ENCODE data around the gene RAB18.
"Not testable (repeated sequence)": the region's sequence is repeated elsewhere in the genome, so short reads cannot be mapped to it uniquely, and the experiment has no call there.

RAB18 gene

GRCh38 chr10:27550823-27551222, 46.7 kb downstream of the RAB18 start:
- DNase-seq: no peak

GRCh38 chr10:27558612-27559020, 54.5 kb downstream of the RAB18 start:
- peak; percentile 8 to 27 for DNase-seq

- no peak for DNase-seq
These were observed 57.2 kb downstream of the RAB18 start for GRCh38 chr10:27561334-27561733.

DNA sequence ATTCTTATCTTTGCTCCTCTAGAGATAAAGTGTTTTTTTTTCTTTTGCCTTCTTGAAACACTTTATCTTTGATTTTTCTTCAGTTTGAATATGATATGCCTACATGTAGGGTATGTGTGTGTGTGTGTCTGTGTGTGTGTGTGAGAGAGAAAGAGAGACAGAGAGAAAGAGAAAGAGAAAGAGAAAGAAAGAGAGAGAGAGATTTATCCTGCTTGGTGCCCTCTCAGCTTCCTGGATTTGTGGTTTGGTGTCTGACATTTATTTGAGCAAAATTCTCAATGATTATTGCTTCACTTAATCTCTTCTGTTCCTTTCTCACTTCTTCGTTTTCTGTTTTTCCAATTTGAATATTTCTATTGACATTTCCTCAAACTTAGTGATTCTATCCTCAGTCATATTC, 60.3 kb downstream of the RAB18 start:
- DNase-seq: no peak

DNA sequence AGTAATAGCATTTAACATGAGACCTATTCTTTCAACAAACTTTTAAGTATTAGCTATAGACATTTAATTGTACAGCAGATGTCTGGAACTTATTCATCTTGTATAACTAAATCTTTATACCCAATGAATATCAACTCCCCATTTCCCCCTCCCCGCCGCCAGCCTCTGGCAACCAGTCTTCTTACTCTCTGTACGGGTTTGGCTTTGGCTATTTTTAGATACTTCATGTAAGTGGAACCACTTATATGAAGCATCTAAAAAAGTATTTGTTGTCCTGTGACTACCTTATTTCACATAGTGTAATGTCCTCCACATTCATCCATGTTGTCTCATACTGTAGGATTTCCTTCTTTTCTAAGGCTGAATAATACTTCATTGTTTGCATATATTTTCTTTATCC, 60.8 kb downstream of the RAB18 start:
- DNase-seq: no peak

DNA sequence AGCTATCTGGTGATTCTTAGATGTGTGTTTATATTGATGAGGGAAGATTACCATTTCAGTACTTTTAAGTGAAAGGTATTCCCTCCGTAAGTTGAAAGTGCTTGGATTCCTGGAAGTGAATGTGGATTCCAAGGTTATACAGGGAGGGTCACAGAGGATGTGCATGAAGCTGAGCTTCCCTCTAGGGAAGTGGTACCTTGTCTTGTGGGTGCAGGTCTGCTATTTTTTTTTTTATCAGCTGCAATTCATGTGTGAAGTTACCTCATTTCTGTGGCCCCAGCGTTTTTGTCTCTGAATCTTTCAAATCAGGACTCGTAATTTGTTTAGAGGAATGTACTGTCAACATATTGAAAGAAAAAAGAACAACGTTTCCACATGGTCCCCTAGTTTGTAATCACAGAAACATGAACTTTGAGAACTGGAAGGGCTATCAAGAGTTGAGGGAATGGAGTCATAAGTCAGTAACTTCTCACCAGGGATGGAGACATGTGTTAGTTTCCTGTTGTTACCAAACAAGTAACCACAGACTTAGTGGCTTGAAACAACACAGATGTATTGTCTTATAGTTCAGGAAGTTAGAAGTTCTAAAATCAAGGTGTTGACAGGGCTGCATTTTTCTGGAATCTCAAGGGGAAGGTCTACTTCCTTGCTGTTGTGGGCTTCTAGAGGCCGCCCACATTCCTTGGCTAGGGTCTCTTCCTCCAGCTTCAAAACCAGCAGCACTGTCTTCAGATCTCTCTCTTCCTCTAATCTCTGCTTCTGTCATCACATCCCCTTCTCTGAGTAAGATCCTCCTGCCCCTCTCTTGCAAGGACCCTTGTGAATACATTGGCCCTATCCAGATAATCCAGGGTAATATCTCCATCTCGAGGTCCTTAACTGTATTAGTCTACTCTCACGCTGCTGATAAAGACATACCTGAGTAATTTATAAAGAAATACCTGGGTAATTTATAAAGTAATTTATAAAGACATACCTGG, 64.4 kb downstream of the RAB18 start:
- no peak for DNase-seq

GRCh38 chr10:27569946-27570345, 65.8 kb downstream of the RAB18 start:
- no peak for DNase-seq

- not testable (repeated sequence) for DNase-seq
These were observed 72.9 kb downstream of the RAB18 start for GRCh38 chr10:27577038-27577437.

DNA sequence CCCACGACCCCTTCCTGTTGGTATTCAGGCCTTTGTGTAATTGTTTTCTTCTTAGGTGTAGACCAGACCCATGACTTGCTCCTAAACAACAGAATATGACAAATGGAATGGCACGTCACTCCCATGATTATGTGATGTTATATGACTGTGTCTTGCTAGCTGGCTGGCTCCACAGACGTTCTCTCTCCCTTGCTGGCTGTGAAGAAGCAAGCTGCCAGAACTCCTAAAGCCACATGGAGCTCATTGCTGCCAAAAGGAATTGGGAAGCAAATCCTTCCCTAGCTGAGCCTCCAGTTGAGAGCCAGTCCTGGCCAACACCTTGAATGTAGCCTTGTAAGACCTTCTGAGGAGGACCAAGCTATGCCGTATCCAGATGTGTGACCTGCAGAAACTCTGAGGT, 74.2 kb downstream of the RAB18 start:
- no peak for DNase-seq

DNA sequence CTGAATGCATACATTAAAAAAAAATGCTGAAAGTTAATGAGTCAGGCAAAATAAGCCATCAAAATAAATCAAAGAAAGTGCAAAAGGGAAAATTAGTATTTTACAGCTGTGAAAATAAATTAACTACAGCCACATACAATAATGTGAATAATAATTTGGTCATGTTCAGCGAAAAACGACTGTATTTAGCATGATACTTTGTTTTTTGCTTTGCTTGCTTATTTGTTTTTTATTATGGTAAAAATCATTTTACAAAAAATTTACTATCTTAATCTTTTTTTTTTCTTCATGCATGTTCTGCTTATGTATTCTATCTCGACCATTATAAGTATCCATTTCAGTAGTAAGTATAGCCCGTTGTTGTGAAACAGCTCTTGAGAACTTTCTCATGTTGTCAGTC, 77.1 kb downstream of the RAB18 start:
- DNase-seq: no peak

GRCh38 chr10:27584302-27584701, 80.2 kb downstream of the RAB18 start:
- DNase-seq: no peak

Data from stimulated activated CD4-positive, alpha-beta T cell treated with anti-CD3 and anti-CD28 coated beads, Interleukin-2, amount 100 ng/mL, for 24 hours (primary cell).